Smooth muscle cell of the brain vasculature (primary cell): Measurements from ENCODE around the gene PTGIS.

Experiments used
- DNase-seq: peaks from one replicate; pipeline ENCODE4 v3.0.0-alpha.2; 2012; ENCODE audit warnings: low read depth, low spot score

PTGIS gene

DNA sequence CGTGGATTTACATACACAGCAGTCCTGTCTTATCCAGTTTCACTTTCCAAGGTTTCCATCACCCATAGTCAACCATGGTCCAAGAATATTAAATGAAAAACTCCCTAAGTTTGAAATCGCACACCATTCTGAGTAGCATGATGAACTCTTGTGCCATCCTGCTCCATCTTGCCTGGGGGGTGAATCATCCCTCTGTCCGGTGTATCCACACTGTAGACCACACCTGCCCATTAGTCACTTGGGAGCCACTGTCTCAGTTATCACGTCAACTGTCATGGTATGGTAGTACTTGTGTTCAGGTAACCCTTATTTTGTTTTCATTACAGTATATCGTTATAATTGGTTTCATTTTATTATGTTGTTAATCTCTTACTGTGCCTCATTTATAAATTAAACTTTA lies 38.5 kb downstream of the PTGIS start:
- DNase-seq: no peak

DNA sequence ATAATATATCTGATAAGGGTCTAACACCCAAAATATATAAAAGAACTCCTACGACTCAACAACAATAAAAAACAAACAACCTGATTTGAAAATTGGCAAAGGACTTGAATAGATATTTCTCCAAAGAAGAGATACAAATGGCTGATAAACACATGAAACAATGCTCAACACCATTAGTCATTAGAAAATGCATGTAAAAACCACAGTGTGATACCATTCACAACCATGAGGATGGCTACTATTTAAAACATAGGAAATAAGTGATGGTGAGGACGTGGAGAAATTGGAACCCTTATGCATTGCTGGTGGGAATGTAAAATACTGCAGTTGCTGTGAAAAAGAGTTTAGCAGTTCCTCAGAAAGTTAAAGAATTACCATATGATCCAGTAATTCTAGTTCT lies 41.4 kb downstream of the PTGIS start:
- no peak for DNase-seq

DNA sequence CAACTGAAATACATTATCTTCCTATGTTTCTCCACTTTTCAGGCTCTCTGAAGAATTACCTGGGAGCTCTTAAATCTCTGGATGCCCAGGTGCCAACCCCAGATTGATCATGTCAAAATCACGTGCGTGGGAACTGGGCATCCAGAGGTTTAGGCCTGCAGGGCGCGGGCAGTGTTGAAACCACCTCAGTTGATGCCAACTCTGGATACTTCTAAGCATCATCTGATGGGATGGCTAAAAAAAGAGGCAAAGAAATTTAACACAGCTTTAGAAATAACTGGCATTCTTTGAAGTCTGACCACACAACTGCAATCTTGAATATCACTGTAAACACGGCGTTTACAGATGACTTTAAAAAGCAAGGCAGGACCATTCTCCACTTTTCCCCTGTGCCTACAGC lies 41.9 kb downstream of the PTGIS start:
- DNase-seq: no peak

DNA sequence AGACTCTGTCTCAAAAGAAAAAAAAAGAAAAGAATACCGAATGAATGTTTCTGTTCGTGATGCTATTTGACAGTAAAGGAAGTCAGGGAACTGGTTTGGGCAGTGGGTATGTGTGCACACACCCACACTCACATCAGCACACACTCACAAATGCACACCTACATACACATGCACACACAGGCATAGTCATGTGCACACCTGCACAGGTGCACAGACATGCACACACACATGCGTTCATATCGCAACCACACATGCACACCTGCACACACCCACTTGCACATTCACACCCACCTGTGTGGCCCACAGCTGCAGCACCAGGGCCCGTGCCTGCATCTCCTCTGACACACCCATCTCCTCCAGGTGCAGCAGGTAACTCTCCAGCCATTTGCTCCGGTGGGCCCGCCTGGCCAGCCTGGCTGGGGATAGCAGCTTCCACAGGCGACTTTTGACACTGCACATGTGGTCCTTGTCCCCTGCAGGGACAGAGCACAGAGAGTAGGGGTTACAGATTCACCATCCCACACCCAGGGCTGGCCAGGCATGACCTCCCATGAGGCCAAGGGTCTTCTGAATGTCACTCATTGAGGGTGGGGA lies 44.1 kb downstream of the PTGIS start:
- no peak for DNase-seq

DNA sequence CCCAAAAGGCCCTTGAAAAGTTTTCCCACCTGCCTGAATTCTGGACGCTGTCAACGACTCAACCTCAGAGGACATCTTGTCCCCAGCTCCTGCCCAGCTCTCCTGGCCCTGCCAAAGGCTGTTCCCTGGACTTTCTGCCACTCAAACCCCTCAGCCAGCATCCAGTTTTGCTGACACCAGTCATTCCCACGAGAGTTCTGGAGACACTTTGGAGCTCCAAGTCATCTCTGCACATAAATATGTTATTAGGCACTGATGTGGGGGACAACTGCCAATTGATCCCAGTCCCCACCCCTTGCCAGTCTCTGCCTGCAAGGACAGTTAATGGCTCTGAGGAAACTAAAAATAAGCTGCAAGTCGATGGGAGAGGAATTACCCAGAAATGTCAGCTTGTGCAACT lies 46.6 kb downstream of the PTGIS start:
- DNase-seq: no peak

DNA sequence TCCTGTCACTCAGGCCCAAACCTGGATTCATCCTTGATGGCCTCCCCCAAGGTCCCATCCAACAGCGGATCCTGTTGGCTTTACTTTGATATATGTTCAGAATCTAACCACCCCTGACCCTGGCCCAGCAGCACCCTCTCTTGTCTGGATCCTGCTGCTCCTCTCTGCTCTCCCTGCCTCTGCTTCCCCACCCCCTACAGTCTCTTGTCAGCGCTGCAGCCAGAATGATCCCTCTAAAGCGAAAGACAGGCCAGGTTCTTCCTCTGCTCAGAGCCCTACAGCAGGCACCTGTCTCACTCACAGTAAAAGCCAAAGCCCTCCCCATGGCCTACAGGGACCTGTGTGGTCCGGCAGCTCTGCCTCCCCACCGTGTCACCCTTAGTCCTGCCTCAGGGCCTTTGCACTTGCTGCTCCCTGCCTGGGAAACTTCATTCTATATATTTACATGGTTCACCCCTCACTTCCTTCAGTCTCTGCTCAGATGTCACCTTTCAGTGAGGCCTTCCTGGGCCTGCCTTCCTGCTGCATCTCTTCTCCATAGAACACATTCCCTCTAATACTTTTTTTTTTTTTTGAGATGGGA lies 48.1 kb downstream of the PTGIS start:
- no peak for DNase-seq

DNA sequence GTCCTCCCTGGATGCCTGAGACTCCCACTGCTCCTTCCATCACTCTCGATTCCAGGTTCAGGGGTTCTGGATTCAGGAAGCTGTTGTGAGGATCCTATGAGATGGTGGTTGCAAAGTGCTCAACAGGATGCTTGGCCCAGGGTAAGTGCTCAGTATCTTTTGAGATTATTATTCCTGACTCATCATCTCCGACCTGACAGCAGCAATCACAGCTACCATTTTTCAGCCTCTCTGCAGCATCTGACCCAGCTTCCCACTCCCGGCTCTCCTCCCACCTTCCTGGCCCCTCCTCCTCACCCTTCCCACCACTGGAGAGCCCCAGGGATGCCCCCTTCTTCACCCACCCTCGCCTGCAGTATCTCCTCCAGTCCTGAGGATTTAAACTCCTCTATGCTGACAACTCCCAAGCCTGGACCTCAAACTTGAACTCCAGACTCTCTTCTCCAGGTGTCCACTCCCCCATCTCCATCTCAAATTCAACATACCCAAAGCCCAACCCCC lies 48.7 kb downstream of the PTGIS start:
- DNase-seq: no peak

DNA sequence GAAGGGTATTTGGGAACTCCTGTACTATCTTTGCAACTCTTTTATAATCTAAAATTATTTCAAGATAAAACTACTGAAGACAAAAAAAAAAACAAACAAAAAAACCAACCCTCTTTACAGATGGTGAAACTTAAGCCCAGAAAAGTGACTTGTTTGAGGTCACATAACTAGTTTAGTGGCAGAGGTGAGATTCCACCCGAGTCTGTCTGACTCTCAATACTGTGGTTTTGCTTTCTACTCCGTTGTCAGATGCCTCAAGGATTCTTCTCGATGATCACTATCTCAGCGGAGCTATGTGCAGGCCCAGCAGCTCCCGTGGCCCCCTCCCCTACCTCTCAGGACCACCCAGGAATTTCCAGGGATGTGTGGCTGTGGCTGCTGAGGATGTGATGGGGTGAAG lies 49.4 kb downstream of the PTGIS start:
- no peak for DNase-seq

DNA sequence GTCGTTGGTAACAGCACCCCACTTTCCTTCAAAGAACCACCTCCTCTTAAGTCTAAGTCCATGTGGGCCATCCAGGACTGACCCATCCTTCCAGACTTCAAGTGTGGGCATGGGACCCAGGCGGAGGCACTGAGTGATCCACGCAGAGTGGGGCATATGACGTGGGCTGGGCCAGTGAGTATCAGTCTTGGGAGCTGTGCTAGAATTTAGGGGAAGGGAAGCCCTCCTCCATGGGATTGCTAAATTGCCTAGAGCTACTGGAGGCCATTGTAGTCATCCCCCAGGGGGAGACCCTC lies 50.2 kb downstream of the PTGIS start:
- DNase-seq: no peak

DNA sequence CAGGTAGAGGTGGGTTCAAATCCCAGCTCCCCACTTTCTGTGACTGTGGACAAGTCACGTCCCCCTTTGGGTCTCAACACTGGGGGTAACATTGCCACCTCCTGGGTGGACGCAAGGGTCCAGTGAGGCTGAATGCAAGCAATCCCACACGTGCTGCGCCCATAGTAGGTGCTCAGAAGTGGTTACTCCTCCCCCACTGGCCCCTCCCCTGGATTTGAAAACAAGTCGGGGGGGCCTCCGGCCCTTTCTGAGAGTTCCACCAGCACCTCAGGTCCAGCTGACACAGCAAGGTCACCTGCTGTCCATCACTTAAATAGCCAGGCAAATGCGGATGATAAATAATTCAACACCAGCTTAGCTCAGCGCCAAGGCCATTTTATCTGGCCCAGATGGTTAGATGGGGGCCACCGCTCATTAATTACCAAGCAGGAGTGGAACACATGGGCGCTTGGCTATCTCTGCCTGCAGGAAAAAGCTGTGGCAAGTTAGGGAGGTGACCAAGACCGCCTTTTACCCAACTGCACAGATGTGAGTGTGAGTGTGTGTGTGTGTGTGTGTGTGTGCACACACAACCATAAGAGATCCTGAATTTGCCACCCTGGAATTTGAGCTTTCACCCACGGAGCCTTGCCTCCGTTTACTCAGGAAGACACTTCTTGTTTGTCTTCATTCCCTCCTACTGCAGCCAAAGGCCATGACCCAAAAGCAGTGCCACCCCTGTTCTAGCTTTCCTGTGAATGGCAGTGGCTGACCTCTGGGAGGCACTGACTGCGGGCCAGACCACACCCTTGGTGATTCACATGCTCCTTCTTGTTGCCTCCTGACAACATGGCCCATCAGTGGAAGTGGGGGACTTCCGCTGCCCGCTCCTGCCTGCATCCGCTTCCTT lies 50.8 kb downstream of the PTGIS start:
- DNase-seq: no peak

DNA sequence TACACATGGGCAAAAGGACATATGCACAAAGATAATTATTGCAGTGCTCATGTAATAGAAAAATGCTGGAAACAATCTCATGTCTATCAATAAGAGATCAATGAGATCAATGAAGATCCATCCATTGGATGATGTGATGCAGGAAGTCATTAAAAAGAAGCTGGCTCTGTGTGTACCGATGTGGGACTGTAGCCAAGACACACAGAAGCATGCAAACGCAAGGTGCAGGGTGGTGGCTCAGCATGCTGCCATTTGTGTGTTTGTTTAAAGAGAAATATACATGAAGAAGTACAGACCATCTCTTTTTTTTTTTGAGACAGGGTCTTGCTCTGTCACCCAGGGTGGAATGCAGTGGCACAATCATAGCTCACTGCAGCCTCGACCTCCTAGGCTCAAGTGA lies 52.4 kb downstream of the PTGIS start:
- DNase-seq: no peak

DNA sequence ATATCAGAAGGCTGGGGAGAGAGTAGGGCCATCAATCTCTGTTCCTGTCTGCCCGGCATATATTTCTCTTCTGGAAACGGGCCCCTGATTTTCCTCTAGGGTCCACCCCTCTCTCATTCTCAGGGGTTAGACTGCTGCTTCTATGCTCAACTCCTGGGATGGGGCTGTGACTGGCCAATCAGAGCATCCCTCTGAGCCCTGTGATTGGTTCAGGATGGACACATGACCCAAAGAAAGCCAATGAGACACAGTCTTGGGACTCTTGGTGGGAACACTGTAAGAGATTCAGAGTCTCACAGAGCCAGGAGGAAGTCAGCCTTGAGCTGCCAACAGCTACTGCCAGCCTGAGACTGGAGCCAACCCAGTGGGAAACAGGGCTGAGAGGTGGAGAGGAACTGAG lies 54.4 kb downstream of the PTGIS start:
- no peak for DNase-seq

DNA sequence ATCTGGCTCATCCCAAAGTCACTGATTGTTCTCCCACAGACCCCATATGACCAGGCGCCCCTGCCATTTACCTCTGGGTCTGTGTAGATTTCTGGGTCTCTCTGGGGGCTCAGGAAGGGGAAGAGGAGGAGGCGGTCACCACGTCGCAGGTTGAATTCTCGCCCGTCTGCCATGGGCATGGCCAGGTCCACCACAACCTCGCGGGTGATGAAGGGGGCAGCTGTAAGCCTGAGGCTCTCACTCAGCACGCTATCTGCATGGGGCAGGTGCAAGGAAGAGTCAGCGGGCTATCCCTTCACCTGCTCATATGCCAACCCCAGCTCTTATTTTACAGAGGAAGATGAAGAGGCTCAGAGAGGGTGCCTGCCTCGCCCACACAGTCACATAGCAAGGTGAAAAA lies 54.9 kb downstream of the PTGIS start:
- no peak for DNase-seq

DNA sequence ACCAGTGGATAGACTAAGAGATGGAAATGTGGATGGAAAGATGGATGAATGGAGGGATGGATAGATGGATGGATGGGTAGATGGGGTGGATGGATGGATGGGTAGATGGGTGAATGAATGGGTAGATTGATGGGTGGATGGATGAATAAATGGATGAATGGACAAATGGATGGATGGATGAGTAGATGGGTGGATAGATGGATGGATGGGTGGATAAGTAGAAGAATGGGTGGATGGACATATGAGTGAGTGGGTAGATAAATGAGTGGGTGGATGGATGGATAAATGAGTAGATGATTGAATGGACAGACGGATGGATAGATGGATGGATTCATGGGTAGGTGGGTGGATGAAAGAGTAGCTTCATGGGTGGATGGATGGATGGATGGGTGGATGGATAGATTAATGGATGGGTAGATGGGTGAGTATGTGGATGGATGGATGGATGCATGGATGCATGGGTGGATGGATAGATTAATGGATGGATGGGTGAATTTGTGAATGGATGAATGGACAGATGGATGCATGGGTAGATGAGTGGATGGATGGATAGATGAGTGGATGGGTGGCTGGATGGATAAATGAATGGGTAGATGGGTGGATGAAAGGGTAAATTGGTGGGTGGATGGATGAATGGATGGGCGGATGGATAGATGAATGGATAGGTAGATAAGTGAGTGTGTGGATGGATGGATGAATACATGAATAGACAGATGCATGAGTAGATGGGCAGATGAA lies 56.0 kb downstream of the PTGIS start:
- no peak for DNase-seq

DNA sequence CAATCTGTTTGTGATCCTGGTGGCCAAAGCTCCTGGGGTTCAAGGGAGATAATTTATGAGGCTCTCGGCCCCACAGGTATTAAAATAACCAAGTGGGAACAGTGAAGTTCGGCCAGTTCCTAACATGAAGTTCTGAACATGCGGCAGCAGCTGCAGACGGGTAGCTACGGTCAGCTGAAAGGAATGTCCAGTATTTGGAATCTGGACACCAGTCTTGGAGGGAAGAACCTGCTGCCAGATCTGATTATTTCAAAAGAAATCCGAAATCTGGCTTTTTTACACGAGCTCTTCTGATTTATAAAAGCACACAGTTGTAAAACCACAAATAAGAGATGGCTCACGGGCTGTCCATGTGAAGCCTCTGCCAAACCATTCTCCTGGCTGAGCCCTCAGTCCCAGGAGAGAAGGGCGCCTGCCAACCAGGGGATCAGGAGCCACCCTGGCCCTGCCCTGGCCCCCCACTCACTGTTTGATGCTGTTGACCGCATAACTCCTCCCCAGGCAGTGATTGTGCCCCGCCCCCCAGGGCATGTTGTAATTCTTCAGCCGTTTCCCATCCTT lies 57.3 kb downstream of the PTGIS start:
- no peak for DNase-seq

DNA sequence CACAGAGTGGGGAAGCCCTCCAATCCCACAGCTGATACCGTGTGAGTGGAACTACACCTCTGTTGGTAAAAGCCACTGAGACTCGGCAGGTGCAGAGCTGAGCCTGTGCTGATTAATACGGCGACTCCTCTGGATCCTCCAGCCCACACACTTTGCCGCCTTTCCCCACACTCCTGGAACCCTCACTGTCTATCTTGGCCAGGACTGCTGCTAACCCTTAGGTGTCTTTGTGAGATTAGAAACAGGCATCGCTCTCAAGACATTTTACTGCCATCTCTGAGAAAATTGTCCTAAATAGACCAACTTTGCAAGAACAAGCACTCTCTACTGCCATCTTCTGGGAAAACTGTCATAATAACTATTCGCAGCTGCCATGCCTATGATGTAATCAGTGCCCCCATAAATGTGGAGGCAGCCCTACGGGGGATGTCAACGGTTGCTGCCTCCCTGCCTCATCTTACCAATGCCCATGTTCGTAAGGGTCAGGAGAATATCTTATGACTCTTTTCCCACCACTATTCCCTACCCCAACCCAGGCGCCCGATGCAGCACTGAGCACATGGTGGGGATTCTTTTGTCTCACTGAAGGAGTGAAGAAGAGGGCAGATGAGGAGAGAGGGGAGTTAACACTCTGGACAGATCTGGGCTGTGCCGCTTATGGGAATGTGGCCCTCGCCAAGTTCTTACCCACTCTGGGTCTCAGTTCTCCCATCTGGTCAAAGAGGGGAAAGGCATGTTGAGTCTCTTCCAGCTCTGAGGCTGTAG lies 59.3 kb downstream of the PTGIS start:
- no peak for DNase-seq

DNA sequence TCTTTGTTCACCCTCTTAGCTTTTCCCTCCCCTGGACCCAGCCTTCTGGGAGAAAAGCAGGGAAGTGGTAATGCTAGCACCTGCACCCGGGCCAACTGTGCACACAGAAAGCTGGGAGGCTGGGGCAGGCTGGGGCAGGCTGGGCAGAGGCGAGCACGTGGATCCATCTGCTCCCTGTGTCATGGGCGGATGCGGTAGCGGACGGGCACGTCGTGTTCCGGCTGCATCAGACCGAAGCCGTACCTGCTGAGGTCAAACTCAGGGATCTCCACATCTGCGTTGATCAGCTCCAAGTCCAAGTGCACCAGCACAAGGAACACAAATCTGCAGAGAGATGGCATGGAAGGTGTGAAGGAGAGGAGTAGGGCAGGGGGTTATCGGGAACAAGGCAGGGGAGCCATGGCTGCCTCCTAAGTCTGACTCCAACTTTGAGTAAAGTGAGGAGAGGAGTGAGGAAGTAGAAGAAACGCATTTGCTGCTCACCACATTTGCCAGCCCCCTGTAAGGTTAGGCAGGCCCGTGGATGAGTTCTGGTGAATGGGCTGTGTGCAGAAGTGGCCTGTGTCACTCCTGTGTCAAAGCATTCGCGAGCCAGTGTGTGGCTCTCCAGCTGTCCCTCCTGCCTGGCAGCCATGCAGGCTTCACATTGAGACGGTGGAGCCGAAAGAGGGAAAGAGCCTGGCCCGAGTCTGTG lies 60.0 kb downstream of the PTGIS start:
- DNase-seq: no peak

DNA sequence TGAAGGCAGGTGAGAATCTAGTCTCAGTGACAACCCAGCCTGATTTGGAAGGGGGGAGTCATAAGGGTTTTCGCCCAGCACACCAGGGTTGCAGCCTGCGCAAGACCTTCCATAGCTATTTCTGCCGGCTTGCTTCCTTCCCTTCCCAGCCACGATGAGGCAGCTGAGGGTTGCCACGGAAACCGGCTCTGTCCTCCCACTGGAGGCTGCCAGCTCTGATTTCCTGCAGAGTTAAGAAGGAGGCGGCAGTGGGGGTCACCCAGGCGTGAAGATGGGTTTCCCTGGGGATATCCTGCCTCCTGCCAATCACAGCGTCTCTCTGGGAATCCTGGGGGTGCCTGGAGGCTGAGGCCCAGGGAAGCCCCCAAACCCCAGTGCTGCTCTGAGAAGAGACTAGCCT lies 62.4 kb downstream of the PTGIS start:
- no peak for DNase-seq

DNA sequence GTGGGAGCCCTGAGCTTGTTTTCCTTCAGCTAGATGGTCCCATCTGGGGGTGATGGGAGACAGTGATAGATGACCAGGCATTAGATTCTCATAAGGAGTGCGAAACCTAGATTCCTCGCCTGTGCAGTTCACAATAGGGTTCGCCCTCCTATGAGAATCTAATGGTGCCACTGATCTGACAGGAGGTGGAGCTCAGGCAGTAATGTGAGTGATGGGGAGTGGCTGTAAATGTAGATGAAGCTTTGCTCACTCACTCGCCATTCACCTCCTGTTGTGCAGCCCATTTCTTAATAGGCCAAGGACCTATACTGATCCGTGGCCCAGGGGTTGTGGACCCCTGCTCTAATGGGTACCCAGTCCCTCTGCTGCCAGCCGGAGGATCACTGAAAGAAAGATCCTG lies 64.8 kb downstream of the PTGIS start:
- DNase-seq: no peak

DNA sequence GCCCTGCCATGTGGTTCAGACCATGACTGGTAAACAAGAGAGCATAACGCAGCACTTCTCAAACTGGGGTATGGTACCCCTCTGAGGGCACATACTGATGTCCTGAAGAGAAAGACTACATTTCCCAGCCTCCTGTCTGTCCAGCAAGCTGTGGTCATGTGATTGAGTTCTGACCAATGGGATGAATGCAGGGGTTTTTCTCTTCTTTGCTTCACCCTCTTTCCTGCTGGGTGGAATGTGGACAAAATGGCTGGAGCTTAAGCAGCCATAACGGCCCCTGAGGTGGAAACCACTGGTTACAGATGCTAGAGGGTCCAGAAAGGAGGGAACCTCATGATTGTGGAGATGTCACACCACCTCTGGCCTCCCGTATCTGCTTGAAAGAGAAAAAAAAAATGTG lies 66.0 kb downstream of the PTGIS start:
- no peak for DNase-seq

DNA sequence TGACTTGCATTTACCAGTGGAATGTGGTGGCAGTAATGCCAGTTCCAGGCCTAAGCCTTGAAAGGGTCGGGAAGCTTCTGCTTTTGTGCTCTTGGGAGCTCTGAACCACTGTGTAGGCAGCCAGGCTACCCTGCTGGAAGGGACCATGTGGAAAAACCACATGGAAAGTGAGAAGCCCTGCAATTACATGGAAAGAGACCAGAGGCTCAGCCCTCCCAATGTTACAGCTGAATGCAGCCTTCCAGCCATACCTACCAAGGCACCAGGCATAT lies 70.6 kb downstream of the PTGIS start:
- no peak for DNase-seq
